SKM-1 (cell line): ENCODE results near the gene CDCP1.
"Not testable (repeated sequence)": the region's sequence is repeated elsewhere in the genome, so short reads cannot be mapped to it uniquely, and the experiment has no call there.

Experiments used
- DNase-seq: peaks from one replicate; lab custom pipeline; 2025; ENCODE audit not compliant: unreplicated experiment; lab: John Stamatoyannopoulos, UW

Gene CDCP1

DNA sequence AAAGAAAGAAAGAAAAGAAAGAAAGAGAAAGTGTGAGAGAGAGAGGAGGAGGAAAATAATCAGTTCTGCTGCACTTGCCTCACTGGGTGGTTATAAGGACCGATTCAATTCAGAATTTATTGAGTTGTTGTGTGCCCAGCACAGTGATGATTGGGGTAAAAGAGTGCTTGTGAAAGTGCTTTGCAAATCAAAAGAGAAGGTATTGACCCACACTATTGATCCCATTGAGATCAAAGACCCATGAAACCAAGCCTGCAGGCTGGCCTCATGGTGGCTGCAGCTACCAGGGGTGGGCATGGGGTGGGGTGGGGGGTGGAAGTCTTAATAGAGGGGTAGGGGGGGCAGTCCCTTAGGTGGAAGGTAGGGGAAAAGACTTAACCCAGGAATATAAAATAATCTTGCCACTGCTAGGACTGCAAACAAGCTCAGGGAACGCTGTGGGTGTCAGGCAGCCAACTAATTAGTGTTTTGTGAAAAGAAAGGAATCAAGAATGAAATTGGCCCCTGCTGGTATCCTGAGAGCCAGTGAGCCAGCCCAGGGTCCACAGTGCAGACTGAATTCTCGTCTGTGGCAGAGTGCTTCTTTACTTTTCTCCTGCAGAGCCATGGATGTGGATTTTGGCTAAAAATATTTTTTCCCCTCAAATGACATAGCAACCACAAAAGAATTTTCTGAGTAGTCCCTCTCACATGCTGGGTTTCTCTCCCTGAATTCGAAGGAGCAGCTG is 85.8 kb downstream of the CDCP1 start:
- DNase-seq: no peak

DNA sequence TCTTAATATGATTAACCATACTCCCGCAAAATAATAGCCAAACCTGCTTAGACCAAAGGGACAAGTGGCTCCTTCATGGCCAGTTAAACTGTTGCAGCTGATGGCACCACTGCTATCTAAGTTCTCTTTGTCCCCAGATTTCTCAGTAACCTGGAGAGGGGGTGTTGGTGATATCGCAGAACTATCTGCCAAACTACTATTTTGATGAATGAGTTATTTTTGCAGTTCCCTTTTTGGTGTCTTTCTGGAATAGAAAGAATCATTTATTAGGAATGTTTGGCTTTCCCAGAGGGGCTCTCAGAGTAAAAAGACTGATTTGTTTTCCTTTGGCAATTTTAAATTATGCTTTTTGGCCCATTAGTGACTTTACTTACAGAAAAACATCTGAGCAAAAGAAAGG is 87.0 kb downstream of the CDCP1 start:
- DNase-seq: no peak

DNA sequence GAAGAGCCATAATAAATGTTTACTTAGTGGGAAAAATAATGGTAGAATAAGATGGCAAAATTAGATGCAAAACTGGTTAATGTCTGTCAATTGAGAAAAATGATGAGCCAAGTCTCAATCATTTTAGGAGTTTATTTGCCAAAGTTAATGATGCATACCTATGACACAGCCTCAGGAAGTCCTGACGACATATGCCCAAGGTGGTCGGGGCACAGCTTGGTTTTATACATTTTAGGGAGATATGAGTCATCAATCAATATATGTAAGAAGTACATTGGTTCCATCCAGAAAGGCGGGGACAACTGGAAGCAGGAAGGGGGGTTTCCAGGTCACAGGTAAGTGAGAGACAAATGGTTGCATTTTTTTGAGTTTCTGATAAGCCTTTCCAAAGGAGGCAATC is 88.6 kb downstream of the CDCP1 start:
- no peak for DNase-seq

DNA sequence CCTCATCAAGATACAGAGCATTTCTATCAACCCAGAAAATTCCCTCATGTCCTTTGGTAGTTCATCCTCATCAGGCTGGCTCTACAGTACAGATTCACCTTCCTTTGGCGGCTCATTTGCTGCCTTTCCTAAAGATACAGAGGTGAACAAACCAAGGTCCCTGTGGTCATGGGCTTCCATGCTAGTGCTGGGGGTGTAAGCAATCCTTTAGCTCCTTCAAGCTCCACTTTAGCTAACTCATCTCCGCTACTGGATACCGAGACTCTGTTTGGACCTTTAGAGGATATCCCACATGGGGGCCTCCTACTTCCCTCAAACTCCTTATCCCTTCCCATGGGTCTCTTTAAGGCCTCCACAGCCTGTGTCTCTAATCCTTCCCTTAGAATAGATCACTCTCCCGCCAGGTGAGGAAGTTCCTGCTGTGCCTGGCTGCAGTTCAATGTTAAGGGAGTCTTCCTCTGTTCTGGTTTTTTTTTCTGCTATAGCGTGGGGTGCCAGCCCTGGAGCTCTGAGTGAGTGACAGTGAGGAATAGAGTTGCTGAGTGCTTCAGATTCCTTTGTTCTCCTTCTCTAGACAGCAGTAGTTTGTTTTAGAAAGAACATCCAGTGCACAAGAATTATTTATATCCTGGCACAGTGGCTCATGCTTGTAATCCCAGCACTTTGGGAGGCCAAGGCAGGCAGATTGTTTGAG is 89.4 kb downstream of the CDCP1 start:
- DNase-seq: no peak

DNA sequence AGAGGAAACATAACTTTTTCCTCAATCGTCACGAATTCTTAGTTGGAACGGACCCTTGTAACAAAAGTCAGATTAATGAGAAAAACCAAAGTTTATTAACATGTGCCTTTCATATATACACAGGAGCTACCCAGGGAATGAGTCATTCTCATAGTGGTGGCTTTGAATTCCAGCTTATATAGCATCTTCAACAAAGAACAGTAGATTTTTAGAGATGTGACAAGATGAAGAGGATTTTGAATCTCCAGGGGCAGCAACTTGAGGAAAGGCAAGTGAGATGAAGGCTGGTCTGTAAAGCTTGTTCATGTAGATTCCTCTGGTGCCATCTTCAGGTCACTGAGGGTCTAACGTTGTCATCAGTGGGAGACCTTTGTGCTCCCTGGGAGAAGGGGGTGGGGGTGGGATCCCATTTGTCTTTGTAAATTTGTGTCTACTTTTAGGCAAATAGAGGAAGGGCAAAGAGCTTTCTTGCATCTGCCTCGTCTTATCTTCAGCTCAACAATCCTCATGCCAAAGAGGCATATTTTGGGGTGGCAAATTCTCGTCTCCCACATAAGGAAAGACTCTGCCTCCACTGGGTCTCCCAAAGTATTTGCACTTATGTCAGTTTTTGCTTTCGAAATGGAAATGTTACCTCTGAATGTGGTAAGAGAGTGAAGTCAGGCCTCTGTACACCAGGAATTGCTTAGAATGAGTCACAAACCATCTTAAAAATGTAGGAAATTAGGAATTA is 90.6 kb downstream of the CDCP1 start:
- no peak for DNase-seq

DNA sequence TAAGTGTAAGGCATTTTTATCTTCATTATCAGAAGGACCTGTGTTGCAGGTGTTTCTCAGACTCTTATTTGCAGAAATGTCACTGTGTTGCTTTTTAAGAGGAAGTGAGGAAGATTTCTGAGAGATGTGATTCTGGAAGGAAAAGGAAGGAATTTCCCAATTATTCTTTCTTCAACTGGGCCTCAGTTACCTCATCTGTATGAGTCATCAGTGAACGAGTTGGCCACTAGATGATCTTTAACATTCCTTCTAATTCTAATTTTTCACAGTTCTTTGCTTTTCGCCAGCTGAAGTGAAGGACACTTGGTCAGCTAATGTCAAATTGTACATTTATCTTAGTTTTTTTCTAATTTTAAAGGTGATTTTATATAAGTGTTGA is 91.2 kb downstream of the CDCP1 start:
- DNase-seq: peak; percentile 52

DNA sequence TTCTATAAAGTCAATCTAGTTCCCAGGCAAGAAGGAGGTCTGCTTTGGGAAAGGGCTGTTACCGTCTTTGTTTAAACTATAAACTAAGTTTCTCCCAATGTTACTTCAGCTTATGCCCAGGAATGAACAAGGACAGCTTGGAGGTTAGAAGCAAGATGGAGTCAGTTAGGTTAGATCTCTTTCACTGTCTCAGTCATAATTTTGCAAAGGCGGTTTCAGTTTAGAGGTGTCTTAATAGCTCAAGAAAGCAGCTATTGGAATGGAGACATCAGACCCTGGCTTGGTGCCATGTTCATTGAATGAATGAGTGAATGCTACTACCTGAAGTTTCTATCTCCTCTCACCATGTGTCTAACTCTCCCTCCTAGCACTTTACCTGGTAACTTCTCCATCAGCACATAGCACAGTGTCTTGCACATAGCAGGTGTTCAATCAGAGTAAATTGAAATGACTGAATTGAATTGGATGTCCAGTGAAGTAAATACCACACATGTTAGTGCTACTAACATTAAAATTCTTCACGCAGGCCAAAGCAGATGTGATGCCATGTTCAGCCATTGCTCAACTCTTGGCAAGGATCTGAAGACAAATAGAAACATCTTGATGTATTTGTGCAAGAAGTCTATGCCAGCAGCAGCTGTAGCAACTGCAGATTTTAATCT is 91.9 kb downstream of the CDCP1 start:
- no peak for DNase-seq

DNA sequence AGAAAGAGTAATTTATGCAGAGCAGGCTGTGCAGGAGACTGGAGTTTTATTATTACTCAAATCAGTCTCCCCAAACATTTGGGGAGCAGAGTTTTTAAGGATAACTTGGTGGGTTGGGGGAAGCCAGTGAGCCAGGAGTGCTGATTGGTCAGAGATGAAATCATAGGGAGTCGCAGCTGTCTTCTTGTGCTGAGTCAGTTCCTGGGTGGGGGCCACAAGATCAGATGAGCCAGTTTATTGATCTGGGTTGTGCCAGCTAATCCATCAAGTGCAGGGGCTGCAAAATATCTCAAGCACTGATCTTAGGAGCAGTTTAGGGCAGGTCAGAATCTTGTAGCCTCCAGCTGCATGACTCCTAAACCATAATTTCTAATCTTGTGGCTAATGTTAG is 92.4 kb downstream of the CDCP1 start:
- DNase-seq: not testable (repeated sequence)

DNA sequence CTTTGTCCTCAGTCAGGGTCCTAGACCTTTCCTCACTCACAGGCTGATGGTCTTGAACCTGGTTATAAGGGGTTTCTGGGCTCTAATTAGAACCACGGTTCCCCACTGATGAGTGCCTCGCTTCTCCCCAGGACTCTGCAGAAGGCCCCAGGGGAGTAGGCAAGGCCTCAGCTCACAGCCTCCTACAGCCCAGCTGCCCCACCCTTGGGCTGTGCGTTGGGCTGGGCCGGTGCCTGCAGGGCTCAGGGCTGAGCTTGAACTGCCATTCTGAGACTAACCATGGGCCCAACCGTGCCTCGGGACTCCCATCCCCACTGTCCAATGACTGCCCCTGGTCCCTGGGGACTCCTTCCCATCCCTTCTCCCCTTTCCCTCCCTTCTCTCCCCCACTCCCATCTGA is 94.5 kb downstream of the CDCP1 start:
- no peak for DNase-seq

DNA sequence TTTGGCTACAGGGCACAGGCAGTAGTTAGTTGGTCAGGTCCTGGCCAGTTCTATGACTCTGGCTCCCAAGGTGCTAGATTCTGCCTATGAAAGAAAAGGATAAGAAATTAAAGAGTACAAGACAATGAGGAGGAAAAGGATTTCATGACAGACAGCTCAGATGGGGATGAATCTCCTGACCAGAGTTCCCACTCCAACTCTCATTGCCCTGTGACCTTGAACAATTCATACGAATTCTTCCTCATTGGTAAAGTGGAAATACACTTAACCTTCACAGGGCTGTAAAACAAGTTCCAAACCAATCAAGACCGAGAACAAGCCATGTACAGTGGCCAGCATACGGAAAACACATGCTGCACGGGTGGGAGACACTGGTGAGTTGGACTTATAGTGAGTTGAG is 96.4 kb downstream of the CDCP1 start:
- no peak for DNase-seq

DNA sequence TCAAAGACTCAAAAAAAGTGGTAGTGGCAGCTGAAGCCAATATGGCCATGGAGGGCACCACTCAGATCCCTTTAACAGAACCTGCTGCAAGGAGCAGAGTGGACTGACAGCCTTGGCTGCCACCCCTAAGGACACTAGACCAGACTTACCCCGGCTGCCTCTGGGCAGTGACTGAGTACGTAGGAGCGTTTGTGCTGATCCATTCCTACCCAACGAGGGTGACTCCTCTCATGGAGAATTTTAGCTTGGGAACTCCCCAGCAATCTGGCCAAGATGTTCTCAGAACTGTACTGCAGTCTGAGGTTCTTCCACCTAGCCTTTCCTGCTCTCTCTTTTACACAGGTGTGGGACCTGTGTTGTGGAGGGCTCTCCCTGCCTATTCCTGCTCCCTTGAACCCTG is 97.9 kb downstream of the CDCP1 start:
- no peak for DNase-seq

DNA sequence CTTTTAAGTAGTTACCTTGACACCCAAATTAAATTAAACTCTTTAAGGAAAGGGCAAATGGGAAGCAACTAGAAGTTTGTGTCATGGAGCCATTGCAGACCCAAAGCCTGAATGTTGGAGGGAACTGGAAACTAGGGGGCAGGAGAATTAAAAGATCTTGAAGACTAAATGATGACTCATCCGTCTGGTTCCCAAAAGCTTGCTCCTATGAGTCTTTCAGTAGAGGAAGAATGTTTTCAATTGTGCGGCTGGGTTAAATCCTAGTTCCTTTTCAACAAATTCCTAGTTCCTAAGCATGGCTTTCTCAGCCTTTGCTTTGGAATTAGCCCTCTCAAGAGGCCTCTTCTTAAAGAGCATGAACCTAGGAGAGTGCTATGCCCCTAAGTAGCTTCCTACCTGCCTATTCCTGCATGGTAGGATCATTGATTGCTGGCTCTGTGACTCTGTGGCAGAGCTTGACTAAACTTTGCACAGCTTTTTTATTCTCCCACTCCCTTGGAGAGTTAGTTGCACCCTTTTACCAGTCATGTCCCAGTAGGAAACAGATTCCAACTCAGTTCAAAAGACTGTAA is 102.4 kb downstream of the CDCP1 start:
- peak; percentile 60 for DNase-seq

DNA sequence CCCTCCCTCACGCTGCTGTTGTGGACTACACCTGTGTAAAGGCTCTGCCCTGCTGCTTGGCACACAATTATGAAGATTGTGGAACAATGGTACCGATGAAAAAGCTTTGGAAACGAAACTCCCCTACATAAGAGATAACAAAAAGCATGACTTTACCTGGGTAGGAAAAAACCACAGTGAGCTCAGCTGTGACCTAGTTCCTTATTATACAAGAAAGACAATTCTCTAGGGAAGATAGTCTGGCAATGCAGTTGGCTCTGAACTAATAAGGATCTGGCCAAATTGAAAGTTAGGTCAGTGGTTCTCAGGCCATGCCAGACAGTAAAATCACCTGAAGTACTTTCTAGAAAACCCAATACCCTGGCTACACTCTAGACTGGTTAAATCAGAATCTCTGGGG is 104.0 kb downstream of the CDCP1 start:
- no peak for DNase-seq

DNA sequence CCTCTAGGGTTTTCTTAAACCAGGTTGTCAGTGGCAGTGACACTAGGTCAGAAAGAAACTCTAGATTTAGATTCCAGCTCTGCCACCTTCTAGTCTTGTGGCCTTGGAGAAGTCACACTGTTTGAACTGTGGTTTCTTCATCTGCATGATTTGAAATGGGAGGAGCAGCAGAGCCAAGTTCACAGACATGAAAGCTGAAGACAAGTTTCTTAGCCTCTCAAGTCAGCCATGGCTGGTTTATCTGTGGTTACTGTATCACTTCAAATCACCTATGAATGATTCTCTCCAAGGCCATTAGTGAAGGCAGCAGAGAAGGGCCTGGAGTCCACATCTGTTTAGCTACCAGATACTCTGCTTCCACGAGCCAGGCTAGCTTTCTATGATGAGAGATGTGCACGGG is 104.5 kb downstream of the CDCP1 start:
- DNase-seq: no peak

DNA sequence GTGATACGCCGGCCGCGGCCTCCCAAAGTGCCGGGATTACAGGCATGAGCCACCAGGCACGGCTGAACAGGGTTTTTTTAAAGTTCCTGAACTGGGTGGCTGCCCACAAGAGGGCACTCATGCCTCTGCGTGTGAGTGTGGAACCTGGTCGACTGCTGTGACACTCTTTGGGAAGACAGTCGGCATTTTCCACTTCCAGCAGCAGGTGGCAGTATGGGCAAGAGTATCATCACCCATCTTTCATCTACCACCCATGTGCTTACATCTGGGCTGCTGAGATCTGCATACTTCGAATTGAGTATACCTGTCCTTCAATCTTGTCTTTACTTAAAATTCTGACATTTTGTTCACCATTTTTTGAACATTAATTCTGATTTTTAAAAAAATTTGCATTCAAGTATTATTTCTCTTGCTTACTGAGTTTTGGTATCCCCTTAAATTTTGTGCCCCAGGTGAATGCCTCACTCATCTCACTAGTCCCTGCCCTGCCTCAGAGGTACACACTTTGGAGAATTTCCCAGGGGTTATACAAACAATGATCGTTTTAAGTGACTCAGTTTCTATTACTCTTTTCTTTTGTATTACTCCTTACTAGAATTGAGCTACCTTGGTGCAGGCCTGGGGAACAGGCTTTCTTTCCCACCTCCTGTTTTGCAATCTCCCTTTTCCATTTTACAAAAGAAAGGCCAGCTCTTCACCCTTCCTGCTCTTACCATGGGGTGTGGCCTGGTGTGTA is 108.3 kb downstream of the CDCP1 start:
- DNase-seq: peak; percentile 89

DNA sequence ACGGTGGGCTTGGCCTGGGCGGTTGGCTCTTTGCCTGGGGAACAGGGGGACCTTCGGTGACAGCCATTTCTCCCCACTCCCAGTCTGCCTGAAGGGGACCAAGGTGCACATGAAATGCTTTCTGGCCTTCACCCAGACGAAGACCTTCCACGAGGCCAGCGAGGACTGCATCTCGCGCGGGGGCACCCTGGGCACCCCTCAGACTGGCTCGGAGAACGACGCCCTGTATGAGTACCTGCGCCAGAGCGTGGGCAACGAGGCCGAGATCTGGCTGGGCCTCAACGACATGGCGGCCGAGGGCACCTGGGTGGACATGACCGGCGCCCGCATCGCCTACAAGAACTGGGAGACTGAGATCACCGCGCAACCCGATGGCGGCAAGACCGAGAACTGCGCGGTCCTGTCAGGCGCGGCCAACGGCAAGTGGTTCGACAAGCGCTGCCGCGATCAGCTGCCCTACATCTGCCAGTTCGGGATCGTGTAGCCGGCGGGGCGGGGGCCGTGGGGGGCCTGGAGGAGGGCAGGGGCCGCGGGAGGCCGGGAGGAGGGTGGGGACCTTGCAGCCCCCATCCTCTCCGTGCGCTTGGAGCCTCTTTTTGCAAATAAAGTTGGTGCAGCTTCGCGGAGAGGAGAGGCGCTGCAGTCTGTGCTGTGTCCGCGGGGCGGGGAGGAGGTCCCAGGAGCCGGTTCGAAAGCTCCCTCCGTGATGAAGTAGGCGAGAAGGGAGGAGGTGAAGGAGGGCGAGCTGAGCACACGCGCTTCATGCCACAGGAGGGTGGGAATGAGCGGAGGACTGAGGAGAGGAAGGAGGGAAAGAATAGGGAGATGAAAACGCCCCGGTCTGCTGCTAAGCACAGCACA is 110.5 kb downstream of the CDCP1 start:
- DNase-seq: no peak

DNA sequence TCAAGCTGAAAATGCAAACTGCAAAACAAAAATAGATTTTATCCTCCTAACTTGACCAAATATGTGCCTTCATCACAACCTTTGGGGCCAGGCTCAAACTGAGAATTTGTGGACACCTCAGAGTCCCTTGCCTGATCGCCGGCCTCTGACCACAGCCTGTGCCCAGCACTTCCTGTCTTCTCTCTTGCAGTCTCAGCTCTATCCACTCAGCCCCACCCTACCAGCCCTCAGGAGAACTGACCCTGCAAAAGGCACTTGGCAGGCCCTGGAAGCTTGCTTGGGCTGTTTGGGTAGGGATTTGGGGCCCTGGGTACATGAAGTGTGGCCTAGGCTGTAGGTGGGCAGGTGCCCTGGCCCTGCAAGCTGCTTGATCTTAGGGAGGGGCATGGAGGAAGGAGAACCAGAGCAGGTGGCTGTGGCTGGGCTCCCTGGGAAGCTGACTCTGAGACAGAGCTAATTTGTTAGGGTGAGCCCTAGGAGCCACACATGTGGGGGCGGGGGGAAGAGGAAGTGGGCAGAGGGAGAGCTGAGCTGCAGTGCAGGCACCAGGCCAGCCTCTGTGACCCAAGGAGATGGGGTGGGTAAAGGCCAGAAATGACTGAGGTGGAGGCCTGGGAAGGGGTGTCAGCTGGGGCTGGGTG is 111.4 kb downstream of the CDCP1 start:
- DNase-seq: peak; percentile 81

DNA sequence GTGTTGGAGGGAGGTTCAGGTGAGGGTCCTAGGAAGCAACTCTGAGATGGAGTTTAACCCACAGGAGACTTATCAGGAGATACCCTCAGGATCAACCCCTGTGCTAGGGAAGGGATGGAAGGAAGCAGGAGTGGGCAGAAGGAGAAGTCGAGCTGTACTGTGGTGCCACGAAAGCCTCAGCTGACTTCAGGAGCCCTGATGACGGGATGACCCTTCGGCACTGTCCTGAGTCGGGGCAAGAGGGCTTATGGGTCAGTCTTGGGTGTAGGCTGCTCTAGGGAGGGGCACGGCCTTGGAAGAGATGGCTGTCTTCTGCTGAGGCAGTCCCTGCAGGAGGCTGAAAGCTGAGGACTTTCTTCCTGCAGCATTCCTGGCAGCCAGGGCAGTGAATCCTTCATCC is 112.4 kb downstream of the CDCP1 start:
- no peak for DNase-seq
